AG10803 (cell line): ENCODE measurements around the gene TCIRG1.
"Not testable (repeated sequence)": the region's sequence is repeated elsewhere in the genome, so short reads cannot be mapped to it uniquely, and the experiment has no call there.

Experiments used
- DNase-seq: peaks from one replicate; pipeline ENCODE4 v3.0.0; 2010; ENCODE audit warnings: low read depth
- H3K4me3 ChIP-seq: 2 replicates; pipeline ENCODE4 v1.5.1; 2011; ENCODE audit warnings: mild to moderate bottlenecking, low read length, control low read depth
- TF ChIP-seq, protein P1 (sequence below): conservative IDR thresholded peaks from 2 replicates; pipeline ENCODE4 v1.5.1; 2011; ENCODE audit warnings: mild to moderate bottlenecking, low read length, control low read depth, inconsistent platforms

The TCIRG1 gene, protein sequence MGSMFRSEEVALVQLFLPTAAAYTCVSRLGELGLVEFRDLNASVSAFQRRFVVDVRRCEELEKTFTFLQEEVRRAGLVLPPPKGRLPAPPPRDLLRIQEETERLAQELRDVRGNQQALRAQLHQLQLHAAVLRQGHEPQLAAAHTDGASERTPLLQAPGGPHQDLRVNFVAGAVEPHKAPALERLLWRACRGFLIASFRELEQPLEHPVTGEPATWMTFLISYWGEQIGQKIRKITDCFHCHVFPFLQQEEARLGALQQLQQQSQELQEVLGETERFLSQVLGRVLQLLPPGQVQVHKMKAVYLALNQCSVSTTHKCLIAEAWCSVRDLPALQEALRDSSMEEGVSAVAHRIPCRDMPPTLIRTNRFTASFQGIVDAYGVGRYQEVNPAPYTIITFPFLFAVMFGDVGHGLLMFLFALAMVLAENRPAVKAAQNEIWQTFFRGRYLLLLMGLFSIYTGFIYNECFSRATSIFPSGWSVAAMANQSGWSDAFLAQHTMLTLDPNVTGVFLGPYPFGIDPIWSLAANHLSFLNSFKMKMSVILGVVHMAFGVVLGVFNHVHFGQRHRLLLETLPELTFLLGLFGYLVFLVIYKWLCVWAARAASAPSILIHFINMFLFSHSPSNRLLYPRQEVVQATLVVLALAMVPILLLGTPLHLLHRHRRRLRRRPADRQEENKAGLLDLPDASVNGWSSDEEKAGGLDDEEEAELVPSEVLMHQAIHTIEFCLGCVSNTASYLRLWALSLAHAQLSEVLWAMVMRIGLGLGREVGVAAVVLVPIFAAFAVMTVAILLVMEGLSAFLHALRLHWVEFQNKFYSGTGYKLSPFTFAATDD

DNA sequence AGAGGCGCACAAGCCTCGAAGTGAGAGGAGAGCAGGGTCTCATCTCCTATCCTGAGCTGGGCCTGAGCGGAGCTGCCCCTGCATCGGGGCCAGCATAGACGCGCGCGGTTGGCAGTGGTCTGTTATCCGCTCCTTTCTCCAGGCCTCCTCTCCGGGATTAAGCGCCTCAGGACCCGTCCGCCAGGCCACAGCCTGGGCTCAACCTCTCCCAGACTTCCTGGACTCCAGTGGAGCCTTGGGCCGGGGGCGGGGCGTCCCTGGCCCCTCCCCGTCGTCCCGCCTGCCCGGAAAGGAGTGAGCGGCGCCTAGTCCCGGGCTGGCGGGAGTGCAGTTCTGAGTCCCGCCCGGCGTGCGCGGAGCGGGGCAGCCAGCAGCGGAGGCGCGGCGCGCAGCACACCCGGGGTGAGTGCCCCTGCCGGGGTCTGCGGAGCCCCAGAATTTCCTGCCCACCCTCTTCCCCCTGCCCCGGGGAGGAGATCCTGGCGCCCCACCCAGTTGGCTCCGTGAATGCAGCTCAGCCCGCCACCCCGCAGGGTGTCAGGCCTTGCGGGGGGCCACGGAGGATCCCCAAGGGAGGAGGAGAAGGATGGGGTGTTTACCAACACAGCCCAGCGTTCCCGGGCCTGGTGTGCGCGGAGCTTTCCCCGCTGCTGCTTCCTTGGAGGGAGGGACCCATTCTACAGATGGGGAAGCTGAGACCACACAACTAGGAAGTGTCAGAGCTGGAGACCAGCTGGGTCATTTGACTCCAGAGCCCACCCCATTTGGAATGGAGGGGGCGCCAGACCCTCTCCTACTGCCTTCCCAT lies at the start of gene TCIRG1:
Gene TCIRG1 (plus strand): TSS at position 308 of the 808 bp plus-strand sequence. CDS start 2,247 bp downstream, outside the sequence.
- DNase-seq = peak; percentile 80
- H3K4me3 ChIP-seq = peak within 1 kb of the TSS; percentile 81
- TF ChIP-seq, protein P1, sequence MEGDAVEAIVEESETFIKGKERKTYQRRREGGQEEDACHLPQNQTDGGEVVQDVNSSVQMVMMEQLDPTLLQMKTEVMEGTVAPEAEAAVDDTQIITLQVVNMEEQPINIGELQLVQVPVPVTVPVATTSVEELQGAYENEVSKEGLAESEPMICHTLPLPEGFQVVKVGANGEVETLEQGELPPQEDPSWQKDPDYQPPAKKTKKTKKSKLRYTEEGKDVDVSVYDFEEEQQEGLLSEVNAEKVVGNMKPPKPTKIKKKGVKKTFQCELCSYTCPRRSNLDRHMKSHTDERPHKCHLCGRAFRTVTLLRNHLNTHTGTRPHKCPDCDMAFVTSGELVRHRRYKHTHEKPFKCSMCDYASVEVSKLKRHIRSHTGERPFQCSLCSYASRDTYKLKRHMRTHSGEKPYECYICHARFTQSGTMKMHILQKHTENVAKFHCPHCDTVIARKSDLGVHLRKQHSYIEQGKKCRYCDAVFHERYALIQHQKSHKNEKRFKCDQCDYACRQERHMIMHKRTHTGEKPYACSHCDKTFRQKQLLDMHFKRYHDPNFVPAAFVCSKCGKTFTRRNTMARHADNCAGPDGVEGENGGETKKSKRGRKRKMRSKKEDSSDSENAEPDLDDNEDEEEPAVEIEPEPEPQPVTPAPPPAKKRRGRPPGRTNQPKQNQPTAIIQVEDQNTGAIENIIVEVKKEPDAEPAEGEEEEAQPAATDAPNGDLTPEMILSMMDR = no peak

DNA sequence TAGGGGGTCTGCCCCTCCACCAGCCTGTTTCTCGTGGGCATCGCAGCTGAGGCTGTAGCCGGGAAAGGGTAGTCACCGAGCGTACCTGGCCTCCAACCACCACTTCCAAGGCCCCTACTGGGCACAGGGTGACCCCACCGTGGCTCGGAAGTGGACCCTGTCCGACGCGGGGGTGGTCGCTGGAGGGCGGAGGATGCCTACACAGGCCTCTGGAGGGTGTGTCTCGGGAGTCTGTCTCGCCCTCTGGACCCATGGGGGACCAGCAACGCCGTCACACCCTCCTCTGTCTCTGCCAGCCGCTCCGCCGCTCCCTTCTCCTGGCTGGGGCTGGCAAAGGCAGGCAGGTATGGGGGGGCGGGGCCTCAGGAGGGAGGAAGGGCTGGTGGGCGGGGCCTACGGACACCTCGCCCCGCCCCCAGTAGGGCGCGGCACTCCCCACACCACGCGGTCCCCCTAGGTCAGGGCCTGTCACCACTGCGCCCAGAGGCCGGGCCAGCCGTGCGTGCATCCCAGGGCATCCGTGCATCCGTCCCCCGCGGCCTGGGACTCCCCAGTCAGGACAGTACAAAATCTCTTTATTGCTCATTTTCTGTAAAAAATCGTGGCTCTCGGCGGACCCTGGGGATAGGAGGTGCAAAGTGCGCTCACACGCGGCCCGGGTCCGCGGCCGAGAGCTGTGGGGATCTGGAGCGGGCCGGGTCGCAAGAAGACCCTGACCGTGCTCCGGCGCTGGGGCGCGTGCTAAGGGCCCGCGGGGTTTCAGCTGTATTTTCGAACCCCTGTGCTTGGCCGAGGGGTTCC lies 48.1 kb upstream of the TCIRG1 start:
- H3K4me3 ChIP-seq, DNase-seq: not testable (repeated sequence)

DNA sequence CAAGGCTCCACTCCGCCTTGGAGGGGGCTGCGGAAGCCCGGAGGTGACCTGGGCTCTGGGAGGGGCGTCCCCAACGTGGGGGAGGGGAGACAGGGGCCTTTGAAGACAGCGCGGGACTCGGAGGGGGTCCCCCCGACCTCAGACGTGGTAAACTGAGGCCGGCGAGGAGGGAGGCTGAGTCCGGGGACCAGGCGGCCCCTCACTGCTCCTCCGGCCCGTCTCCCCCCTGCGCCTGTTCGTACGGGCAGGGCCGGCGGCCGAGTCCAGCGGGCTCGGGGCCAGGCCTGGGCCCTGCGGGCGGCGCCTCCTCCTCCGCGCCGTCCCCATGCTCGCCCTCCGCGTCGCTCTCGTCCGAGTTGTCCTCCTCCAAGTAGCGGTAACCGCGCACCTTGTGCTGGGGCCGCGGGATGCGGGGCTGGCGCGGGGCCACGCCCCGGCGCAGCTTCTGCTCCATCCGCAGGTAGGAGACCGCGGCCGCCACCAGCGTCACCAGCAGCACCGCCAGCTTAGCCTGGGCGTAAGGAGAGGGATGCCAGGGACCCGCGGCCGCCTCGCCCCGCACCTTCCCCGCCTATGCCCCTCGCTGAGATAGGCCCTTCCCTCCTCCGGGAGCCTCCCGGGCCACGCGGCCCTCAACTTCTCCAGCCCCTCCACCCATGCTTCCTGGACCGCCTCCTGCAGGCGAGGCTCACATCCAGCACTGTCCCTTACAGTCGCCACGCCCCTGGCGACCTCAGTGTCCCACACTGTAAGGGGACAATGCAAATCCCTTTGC lies 47.3 kb upstream of the TCIRG1 start:
- DNase-seq, H3K4me3 ChIP-seq: not testable (repeated sequence)

DNA sequence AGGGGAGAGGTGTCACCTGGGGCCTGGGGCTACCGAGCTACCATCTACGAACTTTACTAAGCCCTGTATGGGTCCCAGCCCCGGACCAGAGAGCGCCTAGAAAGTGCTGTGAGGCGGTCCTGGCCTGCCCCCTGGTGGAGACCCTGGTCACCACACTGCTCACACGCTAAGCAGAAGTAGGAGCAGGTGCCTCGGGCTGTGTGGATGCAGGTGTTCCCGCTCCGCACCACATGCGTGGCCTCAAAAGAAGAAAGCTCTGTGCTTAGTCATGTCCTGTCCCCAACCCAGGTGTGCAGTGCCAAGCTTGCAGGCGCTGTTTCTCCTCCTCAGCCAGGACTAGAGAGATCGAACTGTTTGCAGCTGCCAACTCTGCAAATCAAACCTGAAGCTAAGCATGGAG lies 45.0 kb upstream of the TCIRG1 start:
- DNase-seq, H3K4me3 ChIP-seq: not testable (repeated sequence)
- TF ChIP-seq, protein P1 = peak; percentile 45

DNA sequence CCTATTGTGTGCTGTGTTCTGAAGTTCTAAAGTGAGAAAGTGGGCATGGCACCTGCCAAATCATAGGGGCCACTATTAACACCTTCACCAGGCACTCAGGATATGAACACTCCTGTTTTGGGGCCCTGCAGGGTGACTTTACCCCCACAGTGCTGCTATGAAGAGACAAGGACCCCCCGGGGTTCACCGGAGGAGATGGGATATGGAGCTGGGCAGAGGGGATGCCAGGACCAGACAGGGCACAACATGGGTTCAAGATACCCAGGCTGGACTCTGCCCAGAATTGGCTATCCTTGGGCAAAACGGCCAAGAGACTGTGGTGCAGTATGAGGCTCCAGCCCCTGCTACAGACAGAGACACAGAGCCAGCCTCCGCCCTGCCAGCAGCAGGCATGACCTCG lies 44.4 kb upstream of the TCIRG1 start:
- DNase-seq = not testable (repeated sequence)

DNA sequence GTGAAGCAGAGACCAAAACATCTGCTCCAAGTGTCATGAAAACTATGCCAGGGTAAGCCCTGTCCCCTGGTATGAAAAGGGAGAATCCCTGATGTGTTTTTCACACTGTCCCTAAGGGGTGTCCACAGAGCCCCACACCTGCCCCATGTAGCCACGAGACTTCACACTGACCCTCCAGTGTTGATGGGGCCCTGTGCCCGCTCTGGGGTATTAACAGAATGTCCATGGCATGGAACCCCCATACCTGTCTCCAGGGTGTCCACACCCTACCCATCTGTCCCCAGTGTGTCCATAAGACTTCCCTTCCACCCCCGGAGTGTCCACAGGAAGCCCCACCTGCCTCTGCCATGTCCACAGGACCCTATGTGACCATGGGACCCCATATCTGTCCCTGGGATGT lies 43.7 kb upstream of the TCIRG1 start:
- DNase-seq, H3K4me3 ChIP-seq: not testable (repeated sequence)

More for the DNA sequence above, 44.4 kb upstream of the TCIRG1 start:
- H3K4me3 ChIP-seq = not testable (repeated sequence)

DNA sequence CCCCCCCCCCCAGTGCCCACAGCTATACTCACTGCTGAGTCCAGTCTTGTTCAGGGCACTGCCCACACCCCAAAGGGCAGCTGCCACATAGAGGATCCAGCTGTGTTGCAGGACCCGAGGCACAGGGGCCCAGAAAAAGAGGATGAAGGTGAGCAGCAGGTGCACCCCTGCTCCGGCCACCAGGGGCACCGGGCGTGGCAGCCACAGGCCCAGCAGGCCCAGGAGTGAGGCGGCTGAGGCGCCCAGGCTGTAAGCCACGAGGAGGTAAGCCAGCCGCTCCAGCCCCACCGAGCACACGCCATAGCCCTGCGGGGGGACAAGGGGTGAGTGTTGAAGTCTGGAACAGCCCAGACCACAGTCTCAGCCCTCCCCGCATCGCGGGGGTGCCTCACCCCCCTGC lies 43.2 kb upstream of the TCIRG1 start:
- not testable (repeated sequence) for H3K4me3 ChIP-seq, DNase-seq

DNA sequence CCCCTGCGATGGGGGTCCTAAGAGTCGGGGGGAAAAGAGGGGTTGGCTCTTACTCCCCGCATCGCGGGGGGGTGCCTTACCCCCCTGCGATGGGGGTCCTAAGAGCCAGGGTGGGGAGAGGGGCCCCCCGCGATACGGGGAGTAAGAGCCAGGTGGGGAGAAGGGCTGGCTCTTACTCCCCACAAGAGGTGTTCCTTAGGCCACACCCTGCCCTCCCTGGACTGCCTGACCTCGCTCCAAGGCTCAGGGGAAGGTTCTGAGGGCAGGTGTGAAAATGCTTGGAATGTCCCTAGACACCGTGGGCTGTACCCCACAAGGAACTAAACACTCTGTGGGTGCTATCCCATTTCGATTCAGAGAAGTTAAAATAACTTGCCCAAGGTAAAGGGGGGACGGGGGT lies 42.8 kb upstream of the TCIRG1 start:
- TF ChIP-seq, protein P1 = no peak
- no peak overlapping the region for H3K4me3 ChIP-seq
- no peak for DNase-seq
